ENCODE measurements around the gene RNF214. TPM values are rescaled to one million over a fixed set of nuclear protein-coding genes. Genes with fewer than 3 reads are reported as not detected.

RNF214 gene
- polyA plus RNA-seq, 1 donor from 2014 or later = 12.5 TPM

- no peak overlapping the region for H3K27ac Mint-ChIP-seq
- no peaks in the 10 kb centered on the region for H3K9me3 Mint-ChIP-seq
- H3K4me1 Mint-ChIP-seq = peaks cover 0 to under 1% (median 0%) of the 10 kb centered on the region in 3 donors
- H3K36me3 Mint-ChIP-seq = peaks cover 1% of the 10 kb centered on the region
- H3K4me3 Mint-ChIP-seq = no peak overlapping the region
- peaks cover 1% of the 10 kb centered on the region for H3K27me3 Mint-ChIP-seq
Observed at GRCh38 chr11:117295438-117296137, 63.1 kb downstream of the RNF214 start.

- Mint-ChIP-seq H3K4me1 (peaks cover 0 to 4% (median 0%) of the 10 kb centered on the region in 3 donors), H3K4me3 (no peak overlapping the region), H3K36me3 (no peaks in the 10 kb centered on the region), H3K27ac (no peak overlapping the region), H3K9me3 (no peaks in the 10 kb centered on the region), H3K27me3 (peaks cover 6% of the 10 kb centered on the region)
Observed at GRCh38 chr11:117296881-117297280, 64.4 kb downstream of the RNF214 start.

GRCh38 chr11:117298195-117298594 lies 65.7 kb downstream of the RNF214 start:
- Mint-ChIP-seq H3K9me3 (no peaks in the 10 kb centered on the region), H3K36me3 (no peaks in the 10 kb centered on the region), H3K4me3 (no peak overlapping the region), H3K27me3 (peaks cover 6% of the 10 kb centered on the region), H3K27ac (no peak overlapping the region), H3K4me1 (peaks cover 0 to 4% (median 0%) of the 10 kb centered on the region in 3 donors)

- Mint-ChIP-seq H3K9me3 (no peaks in the 10 kb centered on the region), H3K4me1 (peaks cover 0 to 4% (median 0%) of the 10 kb centered on the region in 3 donors), H3K27ac (peak overlapping the region in 1 of 3 donors; percentile 43), H3K4me3 (no peak overlapping the region), H3K27me3 (peaks cover 6% of the 10 kb centered on the region), H3K36me3 (no peaks in the 10 kb centered on the region)
Observed at GRCh38 chr11:117299351-117300282, 67.1 kb downstream of the RNF214 start.

GRCh38 chr11:117300283-117300663 lies 67.8 kb downstream of the RNF214 start:
- H3K4me3 Mint-ChIP-seq = peak overlapping the region in 1 of 4 donors; percentile 27
- no peaks in the 10 kb centered on the region for H3K9me3 Mint-ChIP-seq
- H3K36me3 Mint-ChIP-seq = no peaks in the 10 kb centered on the region
- peaks cover 0 to 4% (median 0%) of the 10 kb centered on the region in 3 donors for H3K4me1 Mint-ChIP-seq
- H3K27ac Mint-ChIP-seq = peak overlapping the region in 1 of 3 donors; percentile 7
- peaks cover 7% of the 10 kb centered on the region for H3K27me3 Mint-ChIP-seq

- Mint-ChIP-seq H3K4me1 (peaks cover 0 to 4% (median 0%) of the 10 kb centered on the region in 3 donors), H3K4me3 (no peak overlapping the region), H3K27me3 (peaks cover 10% of the 10 kb centered on the region), H3K9me3 (no peaks in the 10 kb centered on the region), H3K36me3 (no peaks in the 10 kb centered on the region), H3K27ac (peak overlapping the region in 1 of 3 donors; percentile 7)
Observed at GRCh38 chr11:117300773-117301172, 68.3 kb downstream of the RNF214 start.

- Mint-ChIP-seq H3K4me3 (no peak overlapping the region), H3K36me3 (no peaks in the 10 kb centered on the region), H3K9me3 (no peaks in the 10 kb centered on the region), H3K27me3 (peaks cover 10% of the 10 kb centered on the region), H3K4me1 (peaks cover 0 to 4% (median 0%) of the 10 kb centered on the region in 3 donors), H3K27ac (no peak overlapping the region)
Observed at GRCh38 chr11:117302228-117302627, 69.8 kb downstream of the RNF214 start.

- Mint-ChIP-seq H3K9me3 (no peaks in the 10 kb centered on the region), H3K4me1 (peaks cover 0 to 4% (median 0%) of the 10 kb centered on the region in 3 donors), H3K27me3 (peaks cover 10% of the 10 kb centered on the region), H3K36me3 (no peaks in the 10 kb centered on the region), H3K27ac (no peak overlapping the region), H3K4me3 (no peak overlapping the region)
Observed at GRCh38 chr11:117303101-117303500, 70.6 kb downstream of the RNF214 start.

GRCh38 chr11:117303646-117304315 lies 71.3 kb downstream of the RNF214 start:
- Mint-ChIP-seq H3K4me3 (no peak overlapping the region), H3K4me1 (peaks cover 0 to 4% (median 0%) of the 10 kb centered on the region in 3 donors), H3K9me3 (no peaks in the 10 kb centered on the region), H3K27ac (no peak overlapping the region), H3K36me3 (no peaks in the 10 kb centered on the region), H3K27me3 (peaks cover 10% of the 10 kb centered on the region)

- no peak overlapping the region for H3K27ac Mint-ChIP-seq
- H3K9me3 Mint-ChIP-seq = no peaks in the 10 kb centered on the region
- H3K36me3 Mint-ChIP-seq = no peaks in the 10 kb centered on the region
- H3K4me1 Mint-ChIP-seq = peaks cover 0 to 4% (median 0%) of the 10 kb centered on the region in 3 donors
- no peak overlapping the region for H3K4me3 Mint-ChIP-seq
- peaks cover 10% of the 10 kb centered on the region for H3K27me3 Mint-ChIP-seq
Observed at GRCh38 chr11:117305145-117305544, 72.7 kb downstream of the RNF214 start.

GRCh38 chr11:117309310-117309709 lies 76.8 kb downstream of the RNF214 start:
- Mint-ChIP-seq H3K9me3 (no peaks in the 10 kb centered on the region), H3K4me1 (peaks cover 0 to 1% (median 0%) of the 10 kb centered on the region in 3 donors), H3K27me3 (peaks cover 19% of the 10 kb centered on the region), H3K36me3 (no peaks in the 10 kb centered on the region), H3K4me3 (no peak overlapping the region), H3K27ac (no peak overlapping the region)

- Mint-ChIP-seq H3K9me3 (peaks cover 0 to 2% (median 0%) of the 10 kb centered on the region in 3 donors), H3K4me1 (peaks cover 4 to 6% (median 5%) of the 10 kb centered on the region in 3 donors), H3K36me3 (peaks cover 1% of the 10 kb centered on the region), H3K27ac (no peak overlapping the region), H3K4me3 (no peak overlapping the region), H3K27me3 (peaks cover 30% of the 10 kb centered on the region)
Observed at GRCh38 chr11:117313091-117313490, 80.6 kb downstream of the RNF214 start.

GRCh38 chr11:117313828-117314768 lies 81.6 kb downstream of the RNF214 start:
- Mint-ChIP-seq H3K4me3 (no peak overlapping the region), H3K9me3 (peaks cover 0 to 2% (median 0%) of the 10 kb centered on the region in 3 donors), H3K27me3 (peaks cover 31% of the 10 kb centered on the region), H3K27ac (no peak overlapping the region), H3K36me3 (peaks cover 1% of the 10 kb centered on the region), H3K4me1 (peaks cover 4 to 6% (median 5%) of the 10 kb centered on the region in 3 donors)

GRCh38 chr11:117314840-117315239 lies 82.4 kb downstream of the RNF214 start:
- Mint-ChIP-seq H3K27me3 (peaks cover 31% of the 10 kb centered on the region), H3K36me3 (peaks cover 1% of the 10 kb centered on the region), H3K4me1 (peaks cover 4 to 6% (median 5%) of the 10 kb centered on the region in 3 donors), H3K9me3 (peaks cover 0 to 2% (median 0%) of the 10 kb centered on the region in 3 donors), H3K4me3 (peak overlapping the region in 2 of 4 donors; percentile 37 to 67), H3K27ac (no peak overlapping the region)

All from IgD-negative memory B cell (primary cell).